Measurements from ENCODE around the gene ZNF426. TPM values are rescaled to one million over a fixed set of nuclear protein-coding genes. Genes with fewer than 3 reads are reported as not detected.
A peak's percentile ranks its signal among the peaks of the same experiment; 100 is the strongest.
"Not testable (repeated sequence)": the region's sequence is repeated elsewhere in the genome, so short reads cannot be mapped to it uniquely, and the experiment has no call there.

ZNF426 gene
- total RNA-seq, 1 experiment from 2014 or later = 5.9 TPM

GRCh38 chr19:9539201-9539600 is 756 bp upstream of the ZNF426 start:
- not testable (repeated sequence) for H3K4me1 ChIP-seq (replicated peaks); H3K27ac ChIP-seq; H3K4me3 ChIP-seq; H3K27me3 ChIP-seq (replicated peaks); DNase-seq (ENCODE audit: low read depth in 1 of 2, low spot score in 2 of 2)
- H3K9me3 ChIP-seq (replicated peaks) = peaks cover 16% of the 10 kb centered on the region
- peaks cover 23% of the 10 kb centered on the region for H3K36me3 ChIP-seq

- peaks cover 26% of the 10 kb centered on the region for H3K9me3 ChIP-seq (replicated peaks)
- no peak overlapping the region for H3K27ac ChIP-seq
- H3K27me3 ChIP-seq (replicated peaks) = no peaks in the 10 kb centered on the region
- peaks cover 52% of the 10 kb centered on the region for H3K36me3 ChIP-seq
- no peak for DNase-seq (ENCODE audit: low read depth in 1 of 2, low spot score in 2 of 2)
- no peaks in the 10 kb centered on the region for H3K4me1 ChIP-seq (replicated peaks)
- no peak overlapping the region for H3K4me3 ChIP-seq
Measured at GRCh38 chr19:9535934-9536333, 2.5 kb downstream of the ZNF426 start.

GRCh38 chr19:9531933-9532332 is 6.5 kb downstream of the ZNF426 start:
- H3K4me3 ChIP-seq = no peak overlapping the region
- DNase-seq (ENCODE audit: low read depth in 1 of 2, low spot score in 2 of 2) = no peak
- no peaks in the 10 kb centered on the region for H3K27me3 ChIP-seq (replicated peaks)
- no peak overlapping the region for H3K27ac ChIP-seq
- H3K4me1 ChIP-seq (replicated peaks) = no peaks in the 10 kb centered on the region
- H3K36me3 ChIP-seq = peaks cover 91% of the 10 kb centered on the region
- H3K9me3 ChIP-seq (replicated peaks) = peaks cover 40% of the 10 kb centered on the region

- Histone ChIP-seq H3K4me3 (no peak overlapping the region), H3K9me3 (replicated peaks) (peaks cover 48% of the 10 kb centered on the region), H3K4me1 (replicated peaks) (no peaks in the 10 kb centered on the region), H3K27ac (no peak overlapping the region), H3K27me3 (replicated peaks) (no peaks in the 10 kb centered on the region), H3K36me3 (peaks cover 77% of the 10 kb centered on the region)
- peak in 1 of 2 experiments; percentile 2 for DNase-seq (ENCODE audit: low read depth in 1 of 2, low spot score in 2 of 2)
Measured at GRCh38 chr19:9528757-9529336, 9.6 kb downstream of the ZNF426 start.

GRCh38 chr19:9523885-9524474 is 14.5 kb downstream of the ZNF426 start:
- Histone ChIP-seq H3K27ac (no peak overlapping the region), H3K4me1 (replicated peaks) (no peaks in the 10 kb centered on the region), H3K4me3 (no peak overlapping the region), H3K27me3 (replicated peaks) (no peaks in the 10 kb centered on the region), H3K9me3 (replicated peaks) (peaks cover 42% of the 10 kb centered on the region), H3K36me3 (peaks cover 39% of the 10 kb centered on the region)
- no peak for DNase-seq (ENCODE audit: low read depth in 1 of 2, low spot score in 2 of 2)

GRCh38 chr19:9507285-9507684 is 31.2 kb downstream of the ZNF426 start:
- DNase-seq (ENCODE audit: low read depth in 1 of 2, low spot score in 2 of 2) = no peak
- no peaks in the 10 kb centered on the region for H3K4me1 ChIP-seq (replicated peaks)
- H3K27me3 ChIP-seq (replicated peaks) = no peaks in the 10 kb centered on the region
- H3K27ac ChIP-seq = no peak overlapping the region
- no peak overlapping the region for H3K4me3 ChIP-seq
- H3K36me3 ChIP-seq = no peaks in the 10 kb centered on the region
- 0 out of 2 replicates have a peak, but pooled peaks cover 8% of the 10 kb centered on the region for H3K9me3 ChIP-seq (replicated peaks)

- H3K36me3 ChIP-seq = no peaks in the 10 kb centered on the region
- no peaks in the 10 kb centered on the region for H3K4me1 ChIP-seq (replicated peaks)
- no peaks in the 10 kb centered on the region for H3K27me3 ChIP-seq (replicated peaks)
- H3K4me3 ChIP-seq = no peak overlapping the region
- H3K9me3 ChIP-seq (replicated peaks) = peaks cover 8% of the 10 kb centered on the region
- DNase-seq (ENCODE audit: low read depth in 1 of 2, low spot score in 2 of 2) = no peak
- H3K27ac ChIP-seq = no peak overlapping the region
Measured at GRCh38 chr19:9500796-9501195, 37.6 kb downstream of the ZNF426 start.

GRCh38 chr19:9498183-9498902 is 40.1 kb downstream of the ZNF426 start, which contains the start of gene ZNF560:
Gene ZNF560, minus strand, starts transcription at chr19:9498616. Its CDS starts 23,303 bp downstream, at chr19:9475313.
- Histone ChIP-seq H3K4me1 (replicated peaks) (no peaks in the 10 kb centered on the region), H3K4me3 (no peak within 1 kb of the TSS), H3K9me3 (replicated peaks) (peaks cover 10% of the 10 kb centered on the region), H3K36me3 (no peaks in the 10 kb centered on the region), H3K27ac (no peak within 1 kb of the TSS), H3K27me3 (replicated peaks) (no peaks in the 10 kb centered on the region)
- DNase-seq (ENCODE audit: low read depth in 1 of 2, low spot score in 2 of 2) = no peak

- Histone ChIP-seq H3K9me3 (replicated peaks) (peaks cover 12% of the 10 kb centered on the region), H3K27ac (no peak overlapping the region), H3K27me3 (replicated peaks) (no peaks in the 10 kb centered on the region), H3K4me1 (replicated peaks) (no peaks in the 10 kb centered on the region), H3K36me3 (no peaks in the 10 kb centered on the region), H3K4me3 (no peak overlapping the region)
- no peak for DNase-seq (ENCODE audit: low read depth in 1 of 2, low spot score in 2 of 2)
Measured at GRCh38 chr19:9494096-9494495, 44.3 kb downstream of the ZNF426 start.

GRCh38 chr19:9487016-9487415 is 51.4 kb downstream of the ZNF426 start:
- H3K27me3 ChIP-seq (replicated peaks) = no peaks in the 10 kb centered on the region
- no peaks in the 10 kb centered on the region for H3K4me1 ChIP-seq (replicated peaks)
- no peak overlapping the region for H3K4me3 ChIP-seq
- DNase-seq (ENCODE audit: low read depth in 1 of 2, low spot score in 2 of 2) = no peak
- H3K36me3 ChIP-seq = no peaks in the 10 kb centered on the region
- peaks cover 5% of the 10 kb centered on the region; the same call in 1 of the 2 replicates for H3K9me3 ChIP-seq (replicated peaks)
- H3K27ac ChIP-seq = no peak overlapping the region

GRCh38 chr19:9485140-9485539 is 53.3 kb downstream of the ZNF426 start:
- 0 out of 2 replicates have a peak, but pooled peaks cover 3% of the 10 kb centered on the region for H3K9me3 ChIP-seq (replicated peaks)
- H3K27me3 ChIP-seq (replicated peaks) = no peaks in the 10 kb centered on the region
- no peak for DNase-seq (ENCODE audit: low read depth in 1 of 2, low spot score in 2 of 2)
- no peak overlapping the region for H3K4me3 ChIP-seq
- H3K36me3 ChIP-seq = no peaks in the 10 kb centered on the region
- no peaks in the 10 kb centered on the region for H3K4me1 ChIP-seq (replicated peaks)
- H3K27ac ChIP-seq = no peak overlapping the region

- no peak overlapping the region for H3K4me3 ChIP-seq
- no peak for DNase-seq (ENCODE audit: low read depth in 1 of 2, low spot score in 2 of 2)
- no peaks in the 10 kb centered on the region for H3K4me1 ChIP-seq (replicated peaks)
- H3K36me3 ChIP-seq = no peaks in the 10 kb centered on the region
- no peak overlapping the region for H3K27ac ChIP-seq
- peaks cover 8% of the 10 kb centered on the region for H3K9me3 ChIP-seq (replicated peaks)
- no peaks in the 10 kb centered on the region for H3K27me3 ChIP-seq (replicated peaks)
Measured at GRCh38 chr19:9474975-9475374, 63.5 kb downstream of the ZNF426 start.

Measured in SJSA1 (cell line).